K562 (cell line): ENCODE data around the gene DKC1. TPM values are rescaled to one million over a fixed set of nuclear protein-coding genes. Genes with fewer than 3 reads are reported as not detected.

ENCODE experiments used
- ATAC-seq: fragments of 200-7000 bp; cut with Tn5 transposase; 3 replicates; pipeline ENCODE4 v1.9.1; 2020; ENCODE audit warnings: moderate library complexity
- BruUV-seq: library from RNA; stranded (reverse); fragments of 400-500 nt; replicated peaks from 2 replicates; lab custom pipeline; 2021; lab: Mats Ljungman, UMichigan
- CTCF ChIA-PET: fragments of 300-600 bp; formaldehyde crosslinking; extraction: SDS; loops from one replicate; lab custom pipeline; 2021; ENCODE audit warnings: low intra/inter-chr PET ratio; lab: Yijun Ruan, JAX
- POLR2A ChIA-PET: fragments of 300-600, 350-650 bp; sonication (Branson Sonifier 250); formaldehyde crosslinking; extraction: SDS; loops from one replicate; lab custom pipeline; 2021; ENCODE audit warnings: antibody characterized with exemption, inconsistent platforms; lab: Yijun Ruan, JAX
- DNase-seq, 4 experiments: peaks; one replicate each; pipeline versions ENCODE4 v3.0.0 to v3.0.0-alpha.2; 2011 to 2018; ENCODE audit warnings: low spot score in 3 of 4, mixed read lengths in 3 of 4; ENCODE audit errors: extremely low read depth in 1 of 4
- FAIRE-seq: peaks from 2 replicates; lab custom pipeline; 2011; peaks lifted over from hg19 to GRCh38; lab: Jason Lieb, UNC
- H2AFZ ChIP-seq: 2 replicates; pipeline ENCODE4 v1.6.0; 2011; ENCODE audit warnings: low read depth, low read length, control low read depth, inconsistent platforms
- H3K27ac ChIP-seq: fragments of 200-600 bp; 3 replicates; pipeline ENCODE4 v1.8.0; 2011; ENCODE audit warnings: low read depth, mild to moderate bottlenecking, control low read depth, inconsistent platforms, low read length, moderate library complexity, mixed read lengths; ENCODE audit errors: extremely low read depth
- H3K27me3 ChIP-seq, 2 experiments: fragments of 300-600 bp in 1 of 2; 2 replicates in 1 of 2; 3 replicates in 1 of 2; pipeline versions ENCODE4 v1.6.0 to v1.8.0; 2011; ENCODE audit warnings: inconsistent platforms in 2 of 2, low read length in 2 of 2, mild to moderate bottlenecking in 1 of 2, mixed read lengths in 1 of 2, moderate library complexity in 1 of 2; ENCODE audit not compliant: control insufficient read depth in 2 of 2, insufficient read depth in 2 of 2
- H3K36me3 ChIP-seq: fragments of 300-600 bp; 3 replicates; pipeline ENCODE4 v1.8.0; 2011; ENCODE audit warnings: mild to moderate bottlenecking, low read length, inconsistent platforms; ENCODE audit not compliant: control insufficient read depth, insufficient read depth
- H3K4me1 ChIP-seq, 2 experiments: fragments of 200-600 bp in 1 of 2; replicated peaks in 1 of 2; 2 replicates in 1 of 2; 3 replicates in 1 of 2; pipeline versions ENCODE4 v1.5.1 to v1.8.0; 2011; ENCODE audit warnings: inconsistent platforms in 2 of 2, low read length in 2 of 2, mild to moderate bottlenecking in 1 of 2, mixed read lengths in 1 of 2, moderate library complexity in 1 of 2; ENCODE audit not compliant: control insufficient read depth in 2 of 2, insufficient read depth in 2 of 2
- H3K4me2 ChIP-seq: 2 replicates; pipeline ENCODE4 v1.6.1; 2011; ENCODE audit warnings: low read length, control low read depth, inconsistent platforms, mixed read lengths; ENCODE audit not compliant: insufficient read depth
- H3K4me3 ChIP-seq: fragments of 200-600 bp; sonication (generic), shearing (Covaris generic); 2 replicates; pipeline ENCODE4 v1.5.1; 2016; ENCODE audit warnings: control low read depth, inconsistent platforms
- H3K79me2 ChIP-seq: fragments of 200-600 bp; 3 replicates; pipeline ENCODE4 v1.8.0; 2011; ENCODE audit warnings: low read length, inconsistent platforms; ENCODE audit not compliant: control insufficient read depth, insufficient read depth
- H3K9ac ChIP-seq, 2 experiments: 2 replicates each; pipeline versions ENCODE4 v1.6.0 to v1.6.1; 2011; ENCODE audit warnings: low read depth in 2 of 2, low read length in 2 of 2, control low read depth in 1 of 2, inconsistent platforms in 1 of 2, mild to moderate bottlenecking in 1 of 2, mixed read lengths in 1 of 2; ENCODE audit not compliant: insufficient read depth in 1 of 2
- H3K9me1 ChIP-seq: one replicate; pipeline ENCODE4 v1.6.0; 2011; ENCODE audit warnings: inconsistent platforms, mild to moderate bottlenecking, low read length, moderate library complexity; ENCODE audit not compliant: control insufficient read depth, insufficient read depth
- H3K9me3 ChIP-seq: replicated peaks from 2 replicates; pipeline ENCODE4 v1.5.1; 2011; ENCODE audit warnings: low read depth, low read length, inconsistent platforms; ENCODE audit not compliant: control insufficient read depth, insufficient read depth
- H4K20me1 ChIP-seq: replicated peaks from 2 replicates; pipeline ENCODE4 v1.6.1; 2011; ENCODE audit warnings: low read length, inconsistent platforms, mixed read lengths; ENCODE audit not compliant: control insufficient read depth, insufficient read depth
- ESRRA ChIP-seq: fragments of 450-650 bp; IDR thresholded peaks from 2 replicates; pipeline ENCODE4 v1.6.1; 2014; ENCODE audit warnings: low read depth, mild to moderate bottlenecking, moderate library complexity, borderline replicate concordance
- FOS ChIP-seq: IDR thresholded peaks from 3 replicates; pipeline ENCODE4 v1.6.1; 2011; ENCODE audit not compliant: insufficient read length; ENCODE audit errors: extremely low read depth
- NCOA4 ChIP-seq: fragments of 450-650 bp; IDR thresholded peaks from 2 replicates; pipeline ENCODE4 v1.6.1; 2018; ENCODE audit warnings: mild to moderate bottlenecking; ENCODE audit not compliant: partially characterized antibody
- NCOA6 ChIP-seq: fragments of 450-650 bp; IDR thresholded peaks from 2 replicates; pipeline ENCODE4 v1.6.1; 2017; ENCODE audit warnings: mild to moderate bottlenecking
- PTTG1 ChIP-seq: fragments of 450-650 bp; IDR thresholded peaks from 2 replicates; pipeline ENCODE4 v1.6.1; 2016; ENCODE audit warnings: low read depth, mild to moderate bottlenecking, missing genetic modification characterization, missing compliant biosample characterization
- THAP7 ChIP-seq: fragments of 250-450 bp; sonication (Bioruptor Pico); IDR thresholded peaks from 2 replicates; pipeline ENCODE4 v1.5.0; 2021
- U2AF1 ChIP-seq: fragments of 200-400 bp; formaldehyde crosslinking; optimal IDR thresholded peaks from 2 replicates; pipeline ENCODE3; 2017; ENCODE audit warnings: mild to moderate bottlenecking, low read depth, low read length, moderate library complexity
- ZBTB17 ChIP-seq: fragments of 450-650 bp; formaldehyde crosslinking; IDR thresholded peaks from 2 replicates; pipeline ENCODE4 v1.4.0; 2020; ENCODE audit warnings: mild to moderate bottlenecking
- WGBS: fragments of 100-300 bp; shearing (Covaris generic); methylation state at CpG from one replicate; pipeline ENCODE4 v1.1.6; 2016; ENCODE audit warnings: low coverage, mixed read lengths; ENCODE audit not compliant: insufficient coverage; ENCODE audit errors: missing lambda C conversion rate; 5-methylcytosine and 5-hydroxymethylcytosine counted together
- in situ Hi-C: fragments of 300-500 bp; cut with MboI; formaldehyde crosslinking; loops from 4 replicates; pipeline ENCODE4 v1.15.0; 2018; ENCODE audit warnings: inconsistent platforms, mixed read lengths
- intact Hi-C: fragments of 100-400 bp; cut with micrococcal nuclease; formaldehyde crosslinking; loops from 2 replicates; pipeline ENCODE4 v1.14.2; 2022
- polyA plus RNA-seq, 8 experiments: library from polyadenylated mRNA; depleted of rRNA in 4 of 8; stranded (reverse) in 5 of 8; unstranded in 3 of 8; fragments of >200 nt; fragmentation: Nextera tagmentation in 2 of 8; fragmentation: Illumina TruSeq in 1 of 8; extraction: Ambion mirVana in 2 of 8; extraction: Trizol in 1 of 8; gene quantifications; 2 replicates each; pipeline versions ENCODE4 v1.2.1 to v1.2.3, GENCODE V29; 2011 to 2014; ENCODE audit warnings: inconsistent platforms in 1 of 8, missing spikeins in 1 of 8
- total RNA-seq, 7 experiments: library from RNA; depleted of rRNA in 6 of 7; stranded (reverse); fragments of >200 nt in 6 of 7; fragmentation: Illumina TruSeq in 2 of 7; extraction: Trizol in 2 of 7; gene quantifications; 2 replicates each; pipeline versions ENCODE4 v1.2.1 to v1.2.3, GENCODE V29; 2011 to 2021; ENCODE audit warnings: low replicate concordance in 1 of 7
- TF ChIP-seq, protein P1 (sequence below), 2 experiments: IDR thresholded peaks in 1 of 2; conservative IDR thresholded peaks in 1 of 2; 2 replicates each; pipeline ENCODE4 v1.6.1; 2016; ENCODE audit warnings: low read depth in 2 of 2, mild to moderate bottlenecking in 1 of 2, missing compliant biosample characterization in 1 of 2, missing genetic modification characterization in 1 of 2, moderate library complexity in 1 of 2
- TF ChIP-seq, protein P2 (sequence below): fragments of 250-450 bp; sonication (Bioruptor Pico); IDR thresholded peaks from 2 replicates; pipeline ENCODE4 v1.8.0; 2021; ENCODE audit warnings: moderate library complexity, mild to moderate bottlenecking, inconsistent platforms
- TF ChIP-seq, protein P3 (sequence below): fragments of 250-450 bp; sonication (Bioruptor Pico); IDR thresholded peaks from 2 replicates; pipeline ENCODE4 v1.4.0; 2020

Gene DKC1
- total and polyA plus RNA-seq, 9 of the 15 experiments (the other 6 are each of a cell fraction or from before 2014, with no cell fraction given), result 205 to 313 (median 219) TPM

DNA sequence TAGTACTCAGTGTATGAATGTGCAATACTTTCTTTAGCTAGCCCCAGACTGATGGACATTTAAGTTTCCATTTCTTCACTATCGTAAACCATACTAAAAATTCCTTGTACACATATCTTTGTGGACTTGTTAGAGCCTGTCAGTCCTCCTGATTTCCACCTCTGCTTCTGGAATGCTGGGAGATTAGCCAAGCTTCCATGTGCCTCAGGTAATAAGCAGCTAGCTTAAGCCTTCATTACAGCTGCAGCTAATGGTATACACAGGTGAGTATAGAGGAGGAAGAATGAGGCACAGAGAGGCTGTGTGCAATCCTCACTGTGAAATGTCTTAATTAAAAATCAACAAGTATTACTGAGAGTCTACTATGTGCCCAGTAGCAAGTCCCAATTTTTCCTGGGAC is 62.0 kb downstream of the DKC1 start:
- ATAC-seq, result no peak
- ChIA-PET CTCF (no interaction called here), POLR2A (no interaction called here)
- no peak for FAIRE-seq
- no peak for DNase-seq
- intact Hi-C loops (no loop called here), in situ Hi-C loops (no loop called here)
- Histone ChIP-seq H3K79me2 (no peaks in the 10 kb centered on the region; the same call in 2 of the 3 replicates), H3K9me1 (no peaks in the 10 kb centered on the region), H3K4me1 (peaks cover 17 to 45% of the 10 kb centered on the region in 2 experiments), H3K9me3 (no peaks in the 10 kb centered on the region), H3K36me3 (no peaks in the 10 kb centered on the region), H3K4me3 (no peak overlapping the region), H3K9ac (no peak overlapping the region), H3K27me3 (no peaks in the 10 kb centered on the region), H3K27ac (no peak overlapping the region), H3K4me2 (no peak overlapping the region), H4K20me1 (no peaks in the 10 kb centered on the region), H2AFZ (0 out of 2 replicates have a peak overlapping the region, but pooled peaks have one; percentile 44)
- BruUV-seq, result no TSS peak
- WGBS, result 100% methylated on average over 1 of the region's 1 CpG
- TF ChIP-seq U2AF1 (no peak), ESRRA (no peak), FOS (no peak), PTTG1 (no peak), ZBTB17 (no peak), NCOA6 (no peak), THAP7 (CRISPR knock-in tag) (no peak), NCOA4 (no peak)
- TF ChIP-seq, protein P1, sequence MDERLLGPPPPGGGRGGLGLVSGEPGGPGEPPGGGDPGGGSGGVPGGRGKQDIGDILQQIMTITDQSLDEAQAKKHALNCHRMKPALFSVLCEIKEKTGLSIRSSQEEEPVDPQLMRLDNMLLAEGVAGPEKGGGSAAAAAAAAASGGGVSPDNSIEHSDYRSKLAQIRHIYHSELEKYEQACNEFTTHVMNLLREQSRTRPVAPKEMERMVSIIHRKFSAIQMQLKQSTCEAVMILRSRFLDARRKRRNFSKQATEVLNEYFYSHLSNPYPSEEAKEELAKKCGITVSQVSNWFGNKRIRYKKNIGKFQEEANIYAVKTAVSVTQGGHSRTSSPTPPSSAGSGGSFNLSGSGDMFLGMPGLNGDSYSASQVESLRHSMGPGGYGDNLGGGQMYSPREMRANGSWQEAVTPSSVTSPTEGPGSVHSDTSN (CRISPR knock-in tag; IDR thresholded peaks at IDR 0.05; ENCODE audit: low read depth), result no peak
- TF ChIP-seq, protein P1 (tag; conservative IDR thresholded peaks at IDR 0.05; ENCODE audit: low read depth), result no peak
- TF ChIP-seq, protein P2, sequence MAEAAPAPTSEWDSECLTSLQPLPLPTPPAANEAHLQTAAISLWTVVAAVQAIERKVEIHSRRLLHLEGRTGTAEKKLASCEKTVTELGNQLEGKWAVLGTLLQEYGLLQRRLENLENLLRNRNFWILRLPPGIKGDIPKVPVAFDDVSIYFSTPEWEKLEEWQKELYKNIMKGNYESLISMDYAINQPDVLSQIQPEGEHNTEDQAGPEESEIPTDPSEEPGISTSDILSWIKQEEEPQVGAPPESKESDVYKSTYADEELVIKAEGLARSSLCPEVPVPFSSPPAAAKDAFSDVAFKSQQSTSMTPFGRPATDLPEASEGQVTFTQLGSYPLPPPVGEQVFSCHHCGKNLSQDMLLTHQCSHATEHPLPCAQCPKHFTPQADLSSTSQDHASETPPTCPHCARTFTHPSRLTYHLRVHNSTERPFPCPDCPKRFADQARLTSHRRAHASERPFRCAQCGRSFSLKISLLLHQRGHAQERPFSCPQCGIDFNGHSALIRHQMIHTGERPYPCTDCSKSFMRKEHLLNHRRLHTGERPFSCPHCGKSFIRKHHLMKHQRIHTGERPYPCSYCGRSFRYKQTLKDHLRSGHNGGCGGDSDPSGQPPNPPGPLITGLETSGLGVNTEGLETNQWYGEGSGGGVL (CRISPR knock-in tag), result no peak
- TF ChIP-seq, protein P3, sequence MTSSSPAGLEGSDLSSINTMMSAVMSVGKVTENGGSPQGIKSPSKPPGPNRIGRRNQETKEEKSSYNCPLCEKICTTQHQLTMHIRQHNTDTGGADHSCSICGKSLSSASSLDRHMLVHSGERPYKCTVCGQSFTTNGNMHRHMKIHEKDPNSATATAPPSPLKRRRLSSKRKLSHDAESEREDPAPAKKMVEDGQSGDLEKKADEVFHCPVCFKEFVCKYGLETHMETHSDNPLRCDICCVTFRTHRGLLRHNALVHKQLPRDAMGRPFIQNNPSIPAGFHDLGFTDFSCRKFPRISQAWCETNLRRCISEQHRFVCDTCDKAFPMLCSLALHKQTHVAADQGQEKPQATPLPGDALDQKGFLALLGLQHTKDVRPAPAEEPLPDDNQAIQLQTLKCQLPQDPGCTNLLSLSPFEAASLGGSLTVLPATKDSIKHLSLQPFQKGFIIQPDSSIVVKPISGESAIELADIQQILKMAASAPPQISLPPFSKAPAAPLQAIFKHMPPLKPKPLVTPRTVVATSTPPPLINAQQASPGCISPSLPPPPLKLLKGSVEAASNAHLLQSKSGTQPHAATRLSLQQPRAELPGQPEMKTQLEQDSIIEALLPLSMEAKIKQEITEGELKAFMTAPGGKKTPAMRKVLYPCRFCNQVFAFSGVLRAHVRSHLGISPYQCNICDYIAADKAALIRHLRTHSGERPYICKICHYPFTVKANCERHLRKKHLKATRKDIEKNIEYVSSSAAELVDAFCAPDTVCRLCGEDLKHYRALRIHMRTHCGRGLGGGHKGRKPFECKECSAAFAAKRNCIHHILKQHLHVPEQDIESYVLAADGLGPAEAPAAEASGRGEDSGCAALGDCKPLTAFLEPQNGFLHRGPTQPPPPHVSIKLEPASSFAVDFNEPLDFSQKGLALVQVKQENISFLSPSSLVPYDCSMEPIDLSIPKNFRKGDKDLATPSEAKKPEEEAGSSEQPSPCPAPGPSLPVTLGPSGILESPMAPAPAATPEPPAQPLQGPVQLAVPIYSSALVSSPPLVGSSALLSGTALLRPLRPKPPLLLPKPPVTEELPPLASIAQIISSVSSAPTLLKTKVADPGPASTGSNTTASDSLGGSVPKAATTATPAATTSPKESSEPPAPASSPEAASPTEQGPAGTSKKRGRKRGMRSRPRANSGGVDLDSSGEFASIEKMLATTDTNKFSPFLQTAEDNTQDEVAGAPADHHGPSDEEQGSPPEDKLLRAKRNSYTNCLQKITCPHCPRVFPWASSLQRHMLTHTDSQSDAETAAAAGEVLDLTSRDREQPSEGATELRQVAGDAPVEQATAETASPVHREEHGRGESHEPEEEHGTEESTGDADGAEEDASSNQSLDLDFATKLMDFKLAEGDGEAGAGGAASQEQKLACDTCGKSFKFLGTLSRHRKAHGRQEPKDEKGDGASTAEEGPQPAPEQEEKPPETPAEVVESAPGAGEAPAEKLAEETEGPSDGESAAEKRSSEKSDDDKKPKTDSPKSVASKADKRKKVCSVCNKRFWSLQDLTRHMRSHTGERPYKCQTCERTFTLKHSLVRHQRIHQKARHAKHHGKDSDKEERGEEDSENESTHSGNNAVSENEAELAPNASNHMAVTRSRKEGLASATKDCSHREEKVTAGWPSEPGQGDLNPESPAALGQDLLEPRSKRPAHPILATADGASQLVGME (CRISPR knock-in tag), result no peak
